SK-N-SH (cell line): ENCODE results near the gene SH3D21. TPM values are rescaled to one million over a fixed set of nuclear protein-coding genes. Genes with fewer than 3 reads are reported as not detected.

Source experiments
- CTCF ChIA-PET: fragments of 300-600, 350-600 bp; formaldehyde crosslinking; extraction: SDS; loops from one replicate; lab custom pipeline; 2021; lab: Yijun Ruan, JAX
- POLR2A ChIA-PET: fragments of 350-600 bp; sonication (Branson Sonifier 250); formaldehyde crosslinking; extraction: SDS; loops from one replicate; lab custom pipeline; 2020; ENCODE audit warnings: antibody characterized with exemption, inconsistent platforms; lab: Yijun Ruan, JAX
- DNase-seq: peaks from one replicate; pipeline ENCODE4 v3.0.0; 2012
- H2AFZ ChIP-seq: fragments of 200-600 bp; sonication (generic); 2 replicates; pipeline ENCODE4 v1.8.1; 2016; ENCODE audit warnings: antibody characterized with exemption, mild to moderate bottlenecking, low read depth
- H3F3A ChIP-seq: fragments of 200-600 bp; sonication (generic); replicated peaks from 2 replicates; pipeline ENCODE3; 2016; ENCODE audit warnings: antibody characterized with exemption, mild to moderate bottlenecking; ENCODE audit not compliant: insufficient read depth
- H3K27ac ChIP-seq, 2 experiments: fragments of 200-500 bp in 1 of 2; fragments of 200-600 bp in 1 of 2; sonication (Bioruptor generic) in 1 of 2; sonication (generic), shearing (Covaris generic) in 1 of 2; 2 replicates each; pipeline versions ENCODE4 v1.5.1 to v1.6.1; 2014 to 2016; ENCODE audit warnings: low read depth in 2 of 2, inconsistent platforms in 1 of 2, low read length in 1 of 2, mild to moderate bottlenecking in 1 of 2, mixed read lengths in 1 of 2
- H3K27me3 ChIP-seq: fragments of 200-600 bp; sonication (generic), shearing (Covaris generic); 2 replicates; pipeline ENCODE4 v1.6.1; 2016; ENCODE audit warnings: mixed run types; ENCODE audit not compliant: insufficient read depth
- H3K36me3 ChIP-seq, 2 experiments: fragments of 200-500 bp in 1 of 2; fragments of 200-600 bp in 1 of 2; sonication (Bioruptor generic) in 1 of 2; sonication (generic) in 1 of 2; replicated peaks in 1 of 2; 2 replicates each; pipeline versions ENCODE3 to v1.5.1; 2014 to 2016; ENCODE audit warnings: low read length in 1 of 2, mild to moderate bottlenecking in 1 of 2; ENCODE audit not compliant: insufficient read depth in 2 of 2, control insufficient read depth in 1 of 2
- H3K4me1 ChIP-seq, 2 experiments: fragments of 200-500 bp in 1 of 2; fragments of 200-600 bp in 1 of 2; sonication (Bioruptor generic) in 1 of 2; sonication (generic), shearing (Covaris generic) in 1 of 2; 2 replicates each; pipeline versions ENCODE4 v1.5.1 to v1.6.1; 2014 to 2016; ENCODE audit warnings: low read depth in 1 of 2, low read length in 1 of 2, mixed run types in 1 of 2; ENCODE audit not compliant: insufficient read depth in 2 of 2, control insufficient read depth in 1 of 2
- H3K4me2 ChIP-seq: fragments of 200-600 bp; sonication (generic), shearing (Covaris generic); 2 replicates; pipeline ENCODE4 v1.6.1; 2017; ENCODE audit warnings: mixed run types
- H3K4me3 ChIP-seq, 2 experiments: fragments of 200-500 bp in 1 of 2; fragments of 200-600 bp in 1 of 2; sonication (Bioruptor generic) in 1 of 2; sonication (generic), shearing (Covaris generic) in 1 of 2; 2 replicates each; pipeline versions ENCODE4 v1.5.1 to v1.8.1; 2014 to 2016; ENCODE audit warnings: low read depth in 2 of 2, inconsistent platforms in 1 of 2, low read length in 1 of 2, mild to moderate bottlenecking in 1 of 2, mixed read lengths in 1 of 2, moderate library complexity in 1 of 2
- H3K79me2 ChIP-seq: fragments of 200-600 bp; sonication (generic); 2 replicates; pipeline ENCODE4 v1.8.1; 2017; ENCODE audit warnings: mild to moderate bottlenecking; ENCODE audit not compliant: insufficient read depth
- H3K9ac ChIP-seq: fragments of 200-600 bp; sonication (generic); 2 replicates; pipeline ENCODE4 v1.6.1; 2017; ENCODE audit warnings: mixed run types
- H3K9me2 ChIP-seq: fragments of 200-600 bp; sonication (generic); 2 replicates; pipeline ENCODE4 v1.6.1; 2017; ENCODE audit warnings: mixed run types
- H3K9me3 ChIP-seq: fragments of 200-600 bp; sonication (generic); 2 replicates; pipeline ENCODE4 v1.6.1; 2017; ENCODE audit warnings: mixed run types, mild to moderate bottlenecking, moderate library complexity
- H4K20me1 ChIP-seq: fragments of 200-600 bp; sonication (generic); 2 replicates; pipeline ENCODE4 v1.6.1; 2017; ENCODE audit warnings: mild to moderate bottlenecking, mixed run types; ENCODE audit not compliant: insufficient read depth
- ELF1 ChIP-seq: IDR thresholded peaks from 2 replicates; pipeline ENCODE4 v1.4.0; 2012
- EP300 ChIP-seq, 2 experiments: IDR thresholded peaks; 2 replicates each; pipeline versions ENCODE4 v1.4.0 to v1.6.1; 2012; ENCODE audit warnings: borderline replicate concordance in 1 of 2, low read depth in 1 of 2, low read length in 1 of 2
- EZH2phosphoT487 ChIP-seq: fragments of 200-600 bp; sonication (generic); IDR thresholded peaks from 2 replicates; pipeline ENCODE4 v1.6.1; 2017; ENCODE audit warnings: low read depth, mixed run types, mild to moderate bottlenecking, antibody characterized with exemption, moderate library complexity, borderline replicate concordance
- FOXM1 ChIP-seq: IDR thresholded peaks from 2 replicates; pipeline ENCODE4 v1.4.0; 2012; ENCODE audit warnings: low read depth, mild to moderate bottlenecking
- GABPA ChIP-seq: IDR thresholded peaks from 2 replicates; pipeline ENCODE4 v1.4.0; 2012; ENCODE audit warnings: low read depth, mild to moderate bottlenecking
- MXI1 ChIP-seq: IDR thresholded peaks from 2 replicates; pipeline ENCODE4 v1.6.1; 2012; ENCODE audit warnings: mild to moderate bottlenecking, low read depth, low read length, improper control_type of control experiment
- NFIC ChIP-seq: IDR thresholded peaks from 2 replicates; pipeline ENCODE4 v1.4.0; 2012; ENCODE audit warnings: borderline replicate concordance
- NRF1 ChIP-seq: IDR thresholded peaks from 2 replicates; pipeline ENCODE4 v1.6.1; 2012; ENCODE audit warnings: low read depth, mild to moderate bottlenecking, low read length
- POLR2AphosphoS5 ChIP-seq: IDR thresholded peaks from 2 replicates; pipeline ENCODE4 v1.6.1; 2012; ENCODE audit warnings: low read depth, low read length
- RAD21 ChIP-seq: IDR thresholded peaks from 2 replicates; pipeline ENCODE4 v1.6.1; 2012; ENCODE audit warnings: mild to moderate bottlenecking, low read length
- RCOR1 ChIP-seq: fragments of 150-350 bp; IDR thresholded peaks from 2 replicates; pipeline ENCODE4 v1.6.1; 2017; ENCODE audit warnings: antibody characterized with exemption, low read length
- RFX5 ChIP-seq: IDR thresholded peaks from 2 replicates; pipeline ENCODE4 v1.6.1; 2012; ENCODE audit warnings: mild to moderate bottlenecking, improper control_type of control experiment, low read length
- RXRA ChIP-seq: IDR thresholded peaks from 2 replicates; pipeline ENCODE4 v1.4.0; 2012; ENCODE audit warnings: low read depth, mild to moderate bottlenecking, borderline replicate concordance
- SIN3A ChIP-seq: IDR thresholded peaks from 2 replicates; pipeline ENCODE4 v1.6.1; 2012; ENCODE audit warnings: low read depth, mild to moderate bottlenecking, low read length, moderate library complexity, borderline replicate concordance
- TAF1 ChIP-seq: IDR thresholded peaks from 2 replicates; pipeline ENCODE4 v1.6.1; 2012; ENCODE audit warnings: low read depth, mild to moderate bottlenecking, low read length, moderate library complexity, borderline replicate concordance
- TCF12 ChIP-seq: IDR thresholded peaks from 2 replicates; pipeline ENCODE4 v1.4.0; 2012
- TEAD4 ChIP-seq: IDR thresholded peaks from 2 replicates; pipeline ENCODE4 v1.4.0; 2012; ENCODE audit warnings: mild to moderate bottlenecking, borderline replicate concordance; ENCODE audit not compliant: insufficient read depth
- WGBS: methylation state at CpG from one replicate; pipeline ENCODE4 v1.1.6; 2017; ENCODE audit warnings: low lambda C conversion rate; 5-methylcytosine and 5-hydroxymethylcytosine counted together
- polyA plus RNA-seq, 3 experiments: library from polyadenylated mRNA; depleted of rRNA; stranded (reverse); fragments of >200 nt; gene quantifications; 2 replicates each; pipeline ENCODE4 v1.2.3, GENCODE V29; 2012
- TF ChIP-seq, protein P1 (sequence below): IDR thresholded peaks from 2 replicates; pipeline ENCODE4 v1.4.0; 2012; ENCODE audit warnings: low read depth, borderline replicate concordance
- TF ChIP-seq, protein P2 (sequence below): fragments of 150-350 bp; IDR thresholded peaks from 2 replicates; pipeline ENCODE4 v1.6.1; 2016; ENCODE audit warnings: mild to moderate bottlenecking, low read depth, low read length
- TF ChIP-seq, protein P3 (sequence below): IDR thresholded peaks from 2 replicates; pipeline ENCODE4 v1.4.0; 2012; ENCODE audit warnings: low read depth
- TF ChIP-seq, protein P4 (sequence below): IDR thresholded peaks from 2 replicates; pipeline ENCODE4 v1.6.1; 2012; ENCODE audit warnings: mild to moderate bottlenecking, low read depth, low read length, moderate library complexity
- TF ChIP-seq, protein P5 (sequence below): fragments of 150-350 bp; IDR thresholded peaks from 2 replicates; pipeline ENCODE4 v1.6.1; 2017; ENCODE audit warnings: antibody characterized with exemption, low read length, low read depth, borderline replicate concordance
- TF ChIP-seq, protein P6 (sequence below): IDR thresholded peaks from 2 replicates; pipeline ENCODE4 v1.4.0; 2012; ENCODE audit warnings: low read depth, borderline replicate concordance

The SH3D21 gene
- polyA plus RNA-seq, 1 of the 3 experiments (the other 2 are of a cell fraction) = 1.6 TPM

DNA sequence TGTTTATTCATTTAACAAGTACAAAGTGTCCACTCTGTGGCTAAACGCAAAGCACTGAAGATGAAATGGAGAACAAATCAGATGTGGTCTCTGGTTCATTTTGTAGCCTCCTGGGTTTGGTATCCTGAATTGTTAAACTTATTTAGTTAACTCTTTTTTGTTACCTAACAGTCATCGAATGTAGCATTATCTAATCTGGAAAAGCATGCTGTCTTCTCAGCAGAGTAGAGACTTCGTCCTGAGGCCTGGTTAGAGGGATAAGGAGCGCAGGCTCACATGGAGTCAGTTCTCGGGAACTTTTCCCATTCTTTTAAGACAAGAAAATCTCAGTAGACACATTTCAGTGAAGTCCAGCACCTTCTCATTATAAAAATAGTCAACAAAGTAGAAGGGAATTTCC is 33.1 kb upstream of the SH3D21 start (continued):
- TF ChIP-seq RFX5 (no peak), SIN3A (no peak), POLR2AphosphoS5 (no peak), RXRA (no peak), NRF1 (no peak)
- TF ChIP-seq, protein P1, sequence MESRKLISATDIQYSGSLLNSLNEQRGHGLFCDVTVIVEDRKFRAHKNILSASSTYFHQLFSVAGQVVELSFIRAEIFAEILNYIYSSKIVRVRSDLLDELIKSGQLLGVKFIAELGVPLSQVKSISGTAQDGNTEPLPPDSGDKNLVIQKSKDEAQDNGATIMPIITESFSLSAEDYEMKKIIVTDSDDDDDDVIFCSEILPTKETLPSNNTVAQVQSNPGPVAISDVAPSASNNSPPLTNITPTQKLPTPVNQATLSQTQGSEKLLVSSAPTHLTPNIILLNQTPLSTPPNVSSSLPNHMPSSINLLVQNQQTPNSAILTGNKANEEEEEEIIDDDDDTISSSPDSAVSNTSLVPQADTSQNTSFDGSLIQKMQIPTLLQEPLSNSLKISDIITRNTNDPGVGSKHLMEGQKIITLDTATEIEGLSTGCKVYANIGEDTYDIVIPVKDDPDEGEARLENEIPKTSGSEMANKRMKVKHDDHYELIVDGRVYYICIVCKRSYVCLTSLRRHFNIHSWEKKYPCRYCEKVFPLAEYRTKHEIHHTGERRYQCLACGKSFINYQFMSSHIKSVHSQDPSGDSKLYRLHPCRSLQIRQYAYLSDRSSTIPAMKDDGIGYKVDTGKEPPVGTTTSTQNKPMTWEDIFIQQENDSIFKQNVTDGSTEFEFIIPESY = no peak
- TF ChIP-seq, protein P2, sequence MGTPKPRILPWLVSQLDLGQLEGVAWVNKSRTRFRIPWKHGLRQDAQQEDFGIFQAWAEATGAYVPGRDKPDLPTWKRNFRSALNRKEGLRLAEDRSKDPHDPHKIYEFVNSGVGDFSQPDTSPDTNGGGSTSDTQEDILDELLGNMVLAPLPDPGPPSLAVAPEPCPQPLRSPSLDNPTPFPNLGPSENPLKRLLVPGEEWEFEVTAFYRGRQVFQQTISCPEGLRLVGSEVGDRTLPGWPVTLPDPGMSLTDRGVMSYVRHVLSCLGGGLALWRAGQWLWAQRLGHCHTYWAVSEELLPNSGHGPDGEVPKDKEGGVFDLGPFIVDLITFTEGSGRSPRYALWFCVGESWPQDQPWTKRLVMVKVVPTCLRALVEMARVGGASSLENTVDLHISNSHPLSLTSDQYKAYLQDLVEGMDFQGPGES = no peak
- TF ChIP-seq, protein P3, sequence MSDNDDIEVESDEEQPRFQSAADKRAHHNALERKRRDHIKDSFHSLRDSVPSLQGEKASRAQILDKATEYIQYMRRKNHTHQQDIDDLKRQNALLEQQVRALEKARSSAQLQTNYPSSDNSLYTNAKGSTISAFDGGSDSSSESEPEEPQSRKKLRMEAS = no peak

DNA sequence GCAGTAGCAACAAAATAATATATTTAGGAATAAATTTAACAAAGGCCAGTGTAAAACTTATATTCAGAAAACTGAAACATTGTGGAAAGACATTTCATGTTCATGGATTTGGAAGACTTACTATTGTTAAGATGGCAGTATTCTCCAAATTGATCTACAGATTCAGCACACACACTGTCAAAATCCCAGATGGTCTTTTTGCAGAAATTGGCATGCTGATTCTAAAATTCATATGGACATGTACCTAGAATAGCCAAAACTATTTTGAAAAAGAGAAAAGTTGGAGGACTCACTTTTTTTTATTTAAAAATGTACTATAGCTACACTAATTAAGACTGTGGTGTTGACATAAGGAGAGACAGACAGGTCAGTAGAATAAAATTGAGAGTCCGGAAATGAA is 32.0 kb upstream of the SH3D21 start:
- H3K9me2 ChIP-seq = no peaks in the 10 kb centered on the region
- H3K79me2 ChIP-seq = peaks cover 98% of the 10 kb centered on the region
- no peak overlapping the region for H3K27ac ChIP-seq
- POLR2A ChIA-PET = interaction anchor here (0.6 kb wide), 1 partner anchor 12 kb away, joined by 3 read pairs; no protein-coding TSS in a partner anchor
- peaks cover 13% of the 10 kb centered on the region for H3F3A ChIP-seq
- no peaks in the 10 kb centered on the region; a peak in 1 of 4 replicates for H3K4me1 ChIP-seq
- no peak for DNase-seq
- no peak overlapping the region for H3K4me3 ChIP-seq
- peaks cover 14 to 53% of the 10 kb centered on the region in 2 experiments for H3K36me3 ChIP-seq
- H3K9me3 ChIP-seq = no peaks in the 10 kb centered on the region
- WGBS = 97% methylated on average over 1 of the region's 1 CpG
- no peak overlapping the region for H2AFZ ChIP-seq
- TF ChIP-seq MXI1 = no peak
- no peak for TF ChIP-seq RAD21
- no peak for TF ChIP-seq FOXM1
- no peak for TF ChIP-seq SIN3A
- TF ChIP-seq GABPA = no peak
- TF ChIP-seq, protein P4, sequence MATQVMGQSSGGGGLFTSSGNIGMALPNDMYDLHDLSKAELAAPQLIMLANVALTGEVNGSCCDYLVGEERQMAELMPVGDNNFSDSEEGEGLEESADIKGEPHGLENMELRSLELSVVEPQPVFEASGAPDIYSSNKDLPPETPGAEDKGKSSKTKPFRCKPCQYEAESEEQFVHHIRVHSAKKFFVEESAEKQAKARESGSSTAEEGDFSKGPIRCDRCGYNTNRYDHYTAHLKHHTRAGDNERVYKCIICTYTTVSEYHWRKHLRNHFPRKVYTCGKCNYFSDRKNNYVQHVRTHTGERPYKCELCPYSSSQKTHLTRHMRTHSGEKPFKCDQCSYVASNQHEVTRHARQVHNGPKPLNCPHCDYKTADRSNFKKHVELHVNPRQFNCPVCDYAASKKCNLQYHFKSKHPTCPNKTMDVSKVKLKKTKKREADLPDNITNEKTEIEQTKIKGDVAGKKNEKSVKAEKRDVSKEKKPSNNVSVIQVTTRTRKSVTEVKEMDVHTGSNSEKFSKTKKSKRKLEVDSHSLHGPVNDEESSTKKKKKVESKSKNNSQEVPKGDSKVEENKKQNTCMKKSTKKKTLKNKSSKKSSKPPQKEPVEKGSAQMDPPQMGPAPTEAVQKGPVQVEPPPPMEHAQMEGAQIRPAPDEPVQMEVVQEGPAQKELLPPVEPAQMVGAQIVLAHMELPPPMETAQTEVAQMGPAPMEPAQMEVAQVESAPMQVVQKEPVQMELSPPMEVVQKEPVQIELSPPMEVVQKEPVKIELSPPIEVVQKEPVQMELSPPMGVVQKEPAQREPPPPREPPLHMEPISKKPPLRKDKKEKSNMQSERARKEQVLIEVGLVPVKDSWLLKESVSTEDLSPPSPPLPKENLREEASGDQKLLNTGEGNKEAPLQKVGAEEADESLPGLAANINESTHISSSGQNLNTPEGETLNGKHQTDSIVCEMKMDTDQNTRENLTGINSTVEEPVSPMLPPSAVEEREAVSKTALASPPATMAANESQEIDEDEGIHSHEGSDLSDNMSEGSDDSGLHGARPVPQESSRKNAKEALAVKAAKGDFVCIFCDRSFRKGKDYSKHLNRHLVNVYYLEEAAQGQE = no peak
- no peak for TF ChIP-seq NFIC
- TF ChIP-seq EP300 (IDR thresholded peaks at IDR 0.05; ENCODE audit: borderline replicate concordance in 1 of 2, low read depth in 1 of 2, low read length in 1 of 2) = no peak
- TF ChIP-seq, protein P5, sequence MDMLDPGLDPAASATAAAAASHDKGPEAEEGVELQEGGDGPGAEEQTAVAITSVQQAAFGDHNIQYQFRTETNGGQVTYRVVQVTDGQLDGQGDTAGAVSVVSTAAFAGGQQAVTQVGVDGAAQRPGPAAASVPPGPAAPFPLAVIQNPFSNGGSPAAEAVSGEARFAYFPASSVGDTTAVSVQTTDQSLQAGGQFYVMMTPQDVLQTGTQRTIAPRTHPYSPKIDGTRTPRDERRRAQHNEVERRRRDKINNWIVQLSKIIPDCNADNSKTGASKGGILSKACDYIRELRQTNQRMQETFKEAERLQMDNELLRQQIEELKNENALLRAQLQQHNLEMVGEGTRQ = no peak
- TF ChIP-seq, protein P6, sequence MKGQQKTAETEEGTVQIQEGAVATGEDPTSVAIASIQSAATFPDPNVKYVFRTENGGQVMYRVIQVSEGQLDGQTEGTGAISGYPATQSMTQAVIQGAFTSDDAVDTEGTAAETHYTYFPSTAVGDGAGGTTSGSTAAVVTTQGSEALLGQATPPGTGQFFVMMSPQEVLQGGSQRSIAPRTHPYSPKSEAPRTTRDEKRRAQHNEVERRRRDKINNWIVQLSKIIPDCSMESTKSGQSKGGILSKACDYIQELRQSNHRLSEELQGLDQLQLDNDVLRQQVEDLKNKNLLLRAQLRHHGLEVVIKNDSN = no peak
- no peak for TF ChIP-seq RCOR1
- TF ChIP-seq EZH2phosphoT487 = no peak
- TF ChIP-seq ELF1 = no peak
- no peak for TF ChIP-seq TEAD4
- no peak for TF ChIP-seq TCF12
- no peak for TF ChIP-seq TAF1
- TF ChIP-seq, all 33 proteins: peak for 0
- H3K27me3 ChIP-seq = no peaks in the 10 kb centered on the region
- CTCF ChIA-PET = no interaction called here
- peaks cover 55% of the 10 kb centered on the region for H4K20me1 ChIP-seq
- no peak overlapping the region for H3K4me2 ChIP-seq
- no peak overlapping the region for H3K9ac ChIP-seq
